DMS53 treated with DMSO at 0.1 percent for 48 hours (cell line): Measurements from ENCODE around the gene DPP3.
"Not testable (repeated sequence)": the region's sequence is repeated elsewhere in the genome, so short reads cannot be mapped to it uniquely, and the experiment has no call there.

Experiments
- DNase-seq: peaks from one replicate; lab custom pipeline; 2025; ENCODE audit not compliant: unreplicated experiment; lab: John Stamatoyannopoulos, UW

DPP3 gene

GRCh38 chr11:66480117-66480938, at the start of gene DPP3:
TSS of gene DPP3 (plus strand) at chr11:66480434. CDS start at chr11:66482201, 1,767 bp downstream.
- DNase-seq = peak; percentile 99

GRCh38 chr11:66431287-66431686, 48.9 kb upstream of the DPP3 start:
- not testable (repeated sequence) for DNase-seq

GRCh38 chr11:66431871-66432329, 48.3 kb upstream of the DPP3 start:
- not testable (repeated sequence) for DNase-seq

GRCh38 chr11:66432597-66432996, 47.6 kb upstream of the DPP3 start:
- no peak for DNase-seq

GRCh38 chr11:66437979-66438503, 42.2 kb upstream of the DPP3 start:
- no peak for DNase-seq

GRCh38 chr11:66438504-66439466, 41.4 kb upstream of the DPP3 start, which contains the start of gene MRPL11:
TSS of gene MRPL11 (minus strand) at chr11:66438848. CDS start at chr11:66438754, 94 bp downstream.
- DNase-seq = peak; percentile 99

GRCh38 chr11:66440101-66440939, 39.9 kb upstream of the DPP3 start:
- DNase-seq = not testable (repeated sequence)

- not testable (repeated sequence) for DNase-seq
Measured at GRCh38 chr11:66440940-66441282, 39.3 kb upstream of the DPP3 start.

GRCh38 chr11:66443602-66444001, 36.6 kb upstream of the DPP3 start:
- no peak for DNase-seq

- DNase-seq = no peak
Measured at GRCh38 chr11:66447012-66447411, 33.2 kb upstream of the DPP3 start.

GRCh38 chr11:66448523-66448922, 31.7 kb upstream of the DPP3 start:
- DNase-seq = no peak

GRCh38 chr11:66450560-66450959, 29.7 kb upstream of the DPP3 start:
- DNase-seq = no peak

- no peak for DNase-seq
Measured at GRCh38 chr11:66451663-66452062, 28.6 kb upstream of the DPP3 start.

- no peak for DNase-seq
Measured at GRCh38 chr11:66454247-66454646, 26.0 kb upstream of the DPP3 start.

GRCh38 chr11:66454828-66455227, 25.4 kb upstream of the DPP3 start:
- DNase-seq = no peak

- no peak for DNase-seq
Measured at GRCh38 chr11:66457826-66458225, 22.4 kb upstream of the DPP3 start.

- no peak for DNase-seq
Measured at GRCh38 chr11:66459138-66459778, 21.0 kb upstream of the DPP3 start.

GRCh38 chr11:66462010-66462409, 18.2 kb upstream of the DPP3 start:
- DNase-seq = no peak

GRCh38 chr11:66462911-66463310, 17.3 kb upstream of the DPP3 start:
- DNase-seq = no peak

- not testable (repeated sequence) for DNase-seq
Measured at GRCh38 chr11:66464116-66464515, 16.1 kb upstream of the DPP3 start.
